Stimulated activated naive CD8-positive, alpha-beta T cell treated with anti-CD3 and anti-CD28 coated beads, Interleukin-15, amount 100 ng/mL, for 72 hours (primary cell): ENCODE results near the gene YWHAG.
"Not testable (repeated sequence)": the region's sequence is repeated elsewhere in the genome, so short reads cannot be mapped to it uniquely, and the experiment has no call there.

Experiments used
- ATAC-seq: fragments of 150-1000 bp; cut with Tn5 transposase; 2 replicates; pipeline ENCODE4 v1.10.0; 2021; ENCODE audit warnings: mild to moderate bottlenecking, moderate library complexity
- DNase-seq, 2 donors: peaks; one replicate each; pipeline ENCODE4 v3.0.0; 2021 to 2022
- H3K27ac Mint-ChIP-seq, 2 donors: one replicate each; pipeline ENCODE4 v1.8.0; 2022; ENCODE audit warnings: mild to moderate bottlenecking in 2 of 2, mixed read lengths in 2 of 2, moderate library complexity in 2 of 2
- H3K27me3 Mint-ChIP-seq: one replicate; pipeline ENCODE4 v1.8.0; 2022; ENCODE audit warnings: mixed read lengths
- H3K4me1 Mint-ChIP-seq: one replicate; pipeline ENCODE4 v1.8.0; 2022; ENCODE audit warnings: mild to moderate bottlenecking, mixed read lengths
- H3K4me3 Mint-ChIP-seq, 2 donors: one replicate each; pipeline ENCODE4 v1.8.0; 2022; ENCODE audit warnings: mild to moderate bottlenecking in 2 of 2, mixed read lengths in 2 of 2, moderate library complexity in 1 of 2
- H3K9me3 Mint-ChIP-seq, 2 donors: one replicate each; pipeline ENCODE4 v1.8.0; 2022; ENCODE audit warnings: mixed read lengths in 2 of 2

Gene YWHAG

GRCh38 chr7:76358481-76359110, at the start of gene YWHAG:
Gene YWHAG (minus strand): TSS chr7:76358991. CDS start chr7:76358808, 183 bp downstream.
- Mint-ChIP-seq H3K4me3 (peak within 1 kb of the TSS; percentile 93 to 98), H3K4me1 (peaks cover 43% of the 10 kb centered on the region), H3K27ac (peak within 1 kb of the TSS; percentile 99), H3K9me3 (no peaks in the 10 kb centered on the region), H3K27me3 (no peaks in the 10 kb centered on the region)
- DNase-seq = peak; percentile 88 to 89
- peak; percentile 74 for ATAC-seq

- Mint-ChIP-seq H3K4me1 (no peaks in the 10 kb centered on the region), H3K9me3 (no peaks in the 10 kb centered on the region), H3K27me3 (no peaks in the 10 kb centered on the region), H3K4me3 (no peak overlapping the region), H3K27ac (no peak overlapping the region)
- ATAC-seq (no peak), DNase-seq (no peak)
Observed at GRCh38 chr7:76408121-76408560, 49.4 kb upstream of the YWHAG start.

- H3K27me3 Mint-ChIP-seq = no peaks in the 10 kb centered on the region
- no peaks in the 10 kb centered on the region for H3K9me3 Mint-ChIP-seq
- no peak overlapping the region for H3K4me3 Mint-ChIP-seq
- ATAC-seq (no peak), DNase-seq (no peak)
- H3K4me1 Mint-ChIP-seq = no peaks in the 10 kb centered on the region
- H3K27ac Mint-ChIP-seq = no peak overlapping the region
Observed at GRCh38 chr7:76407718-76408117, 48.9 kb upstream of the YWHAG start.

GRCh38 chr7:76405738-76406137, 46.9 kb upstream of the YWHAG start:
- H3K27ac Mint-ChIP-seq = no peak overlapping the region
- H3K27me3 Mint-ChIP-seq = no peaks in the 10 kb centered on the region
- no peak for DNase-seq
- H3K4me1 Mint-ChIP-seq = no peaks in the 10 kb centered on the region
- H3K9me3 Mint-ChIP-seq = no peaks in the 10 kb centered on the region
- no peak for ATAC-seq
- no peak overlapping the region for H3K4me3 Mint-ChIP-seq

DNA sequence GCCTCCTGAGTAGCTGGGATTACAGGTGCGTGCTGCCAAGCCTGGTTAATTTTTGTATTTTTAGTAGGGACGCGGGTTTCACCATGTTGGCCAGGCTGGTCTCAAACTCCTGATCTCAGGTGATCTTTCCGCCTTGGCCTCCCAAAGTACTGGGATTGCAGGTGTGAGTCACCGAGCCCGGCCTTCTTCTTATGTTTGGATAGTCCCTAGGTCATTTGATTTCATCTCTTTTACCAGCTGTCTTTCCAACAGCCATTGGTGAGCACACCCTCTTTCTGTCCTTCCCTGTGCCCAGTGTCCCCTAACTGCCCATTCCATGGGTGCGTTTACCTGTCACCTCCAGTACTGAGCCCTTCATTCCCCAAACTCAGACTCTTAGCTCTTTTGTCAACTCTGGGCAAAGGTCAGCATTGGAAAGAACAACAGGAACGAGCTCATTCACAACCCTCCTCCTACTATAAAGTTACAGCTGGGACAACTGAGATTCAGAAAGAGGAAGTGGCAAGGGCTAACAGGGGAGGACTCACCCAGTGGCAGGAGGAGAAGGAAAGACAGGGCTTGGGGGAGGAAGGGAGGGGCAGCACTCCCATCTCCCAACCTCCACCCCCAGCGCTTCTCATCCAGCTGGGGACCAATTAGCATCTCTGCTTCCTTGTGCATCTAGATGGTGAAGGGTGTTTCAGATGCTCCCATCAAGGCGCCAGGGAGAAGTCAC, 45.1 kb upstream of the YWHAG start:
- no peak for ATAC-seq
- no peaks in the 10 kb centered on the region for H3K4me1 Mint-ChIP-seq
- DNase-seq = no peak
- no peaks in the 10 kb centered on the region for H3K27me3 Mint-ChIP-seq
- peak overlapping the region in 1 of 2 donors; percentile 19 for H3K27ac Mint-ChIP-seq
- H3K4me3 Mint-ChIP-seq = no peak overlapping the region
- no peaks in the 10 kb centered on the region for H3K9me3 Mint-ChIP-seq

GRCh38 chr7:76403097-76403496, 44.3 kb upstream of the YWHAG start:
- not testable (repeated sequence) for H3K9me3 Mint-ChIP-seq, ATAC-seq, DNase-seq, H3K4me3 Mint-ChIP-seq, H3K4me1 Mint-ChIP-seq, H3K27ac Mint-ChIP-seq, H3K27me3 Mint-ChIP-seq

- ATAC-seq = no peak
- H3K4me3 Mint-ChIP-seq = no peak overlapping the region
- no peak overlapping the region for H3K27ac Mint-ChIP-seq
- no peaks in the 10 kb centered on the region for H3K27me3 Mint-ChIP-seq
- H3K9me3 Mint-ChIP-seq = no peaks in the 10 kb centered on the region
- no peak for DNase-seq
- H3K4me1 Mint-ChIP-seq = peaks cover 25% of the 10 kb centered on the region
Observed at GRCh38 chr7:76400248-76400647, 41.5 kb upstream of the YWHAG start.

DNA sequence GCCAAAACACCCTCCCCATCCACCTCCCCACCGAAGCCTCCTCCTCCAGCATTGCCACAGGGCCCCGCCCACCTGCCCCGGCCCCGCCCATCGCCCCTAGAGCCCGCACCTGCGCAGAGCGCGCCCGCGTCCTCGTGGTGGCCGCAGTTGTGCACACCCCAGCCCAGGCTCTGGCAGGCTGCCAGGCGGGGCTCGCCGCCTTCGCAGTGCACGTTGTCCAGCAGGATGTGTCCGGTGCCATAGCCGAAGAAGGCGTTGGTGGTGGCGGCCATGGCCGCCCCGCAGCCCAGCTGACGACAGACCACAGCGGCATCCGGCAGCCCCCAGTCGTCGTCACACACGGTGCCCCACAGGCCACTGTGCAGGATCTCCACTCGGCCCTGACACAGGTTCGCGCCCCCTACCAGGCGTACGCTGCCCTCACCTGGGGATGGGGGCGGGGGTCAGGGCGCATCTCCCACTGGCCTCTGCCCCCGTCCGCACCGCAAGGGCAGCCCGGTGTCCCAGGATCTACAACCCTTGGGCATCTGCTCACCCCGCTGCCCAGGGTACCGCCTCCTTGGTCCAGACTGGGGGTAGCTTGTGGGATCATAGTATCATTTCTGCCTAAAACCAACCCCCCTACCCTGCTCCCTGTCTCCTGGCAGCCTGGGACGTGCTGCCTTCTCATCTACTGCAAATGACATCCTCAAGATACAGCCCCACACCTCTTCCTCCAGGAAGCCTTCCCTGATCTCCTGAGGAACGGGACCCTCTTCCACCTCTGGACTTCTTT, 38.8 kb upstream of the YWHAG start:
- Mint-ChIP-seq H3K27ac (peak overlapping the region in 1 of 2 donors; percentile 80), H3K9me3 (no peaks in the 10 kb centered on the region)
- peak; percentile 69 for ATAC-seq

GRCh38 chr7:76396864-76397263, 38.1 kb upstream of the YWHAG start:
- Mint-ChIP-seq H3K27ac (no peak overlapping the region), H3K9me3 (no peaks in the 10 kb centered on the region), H3K27me3 (no peaks in the 10 kb centered on the region), H3K4me3 (peak overlapping the region; percentile 82 to 89), H3K4me1 (peaks cover 38% of the 10 kb centered on the region)
- DNase-seq (no peak), ATAC-seq (no peak)

More for the DNA sequence above, 38.8 kb upstream of the YWHAG start:
- H3K27me3 Mint-ChIP-seq = no peaks in the 10 kb centered on the region
- DNase-seq = peak; percentile 76 to 81
- H3K4me3 Mint-ChIP-seq = peak overlapping the region; percentile 82 to 89
- peaks cover 31% of the 10 kb centered on the region for H3K4me1 Mint-ChIP-seq

- H3K4me1 Mint-ChIP-seq = peaks cover 41% of the 10 kb centered on the region
- peak overlapping the region in 1 of 2 donors; percentile 89 for H3K4me3 Mint-ChIP-seq
- DNase-seq (no peak), ATAC-seq (no peak)
- H3K9me3 Mint-ChIP-seq = no peaks in the 10 kb centered on the region
- H3K27ac Mint-ChIP-seq = no peak overlapping the region
- H3K27me3 Mint-ChIP-seq = no peaks in the 10 kb centered on the region
Observed at GRCh38 chr7:76395965-76396726, 37.4 kb upstream of the YWHAG start.

GRCh38 chr7:76395605-76395964, 36.8 kb upstream of the YWHAG start:
- not testable (repeated sequence) for H3K27me3 Mint-ChIP-seq, DNase-seq, H3K27ac Mint-ChIP-seq, H3K4me3 Mint-ChIP-seq, ATAC-seq, H3K9me3 Mint-ChIP-seq
- H3K4me1 Mint-ChIP-seq = peaks cover 41% of the 10 kb centered on the region

GRCh38 chr7:76394957-76395356, 36.2 kb upstream of the YWHAG start:
- Mint-ChIP-seq H3K27me3 (no peaks in the 10 kb centered on the region), H3K9me3 (no peaks in the 10 kb centered on the region), H3K4me3 (no peak overlapping the region), H3K27ac (no peak overlapping the region), H3K4me1 (peaks cover 41% of the 10 kb centered on the region)
- DNase-seq = no peak
- ATAC-seq = no peak

DNA sequence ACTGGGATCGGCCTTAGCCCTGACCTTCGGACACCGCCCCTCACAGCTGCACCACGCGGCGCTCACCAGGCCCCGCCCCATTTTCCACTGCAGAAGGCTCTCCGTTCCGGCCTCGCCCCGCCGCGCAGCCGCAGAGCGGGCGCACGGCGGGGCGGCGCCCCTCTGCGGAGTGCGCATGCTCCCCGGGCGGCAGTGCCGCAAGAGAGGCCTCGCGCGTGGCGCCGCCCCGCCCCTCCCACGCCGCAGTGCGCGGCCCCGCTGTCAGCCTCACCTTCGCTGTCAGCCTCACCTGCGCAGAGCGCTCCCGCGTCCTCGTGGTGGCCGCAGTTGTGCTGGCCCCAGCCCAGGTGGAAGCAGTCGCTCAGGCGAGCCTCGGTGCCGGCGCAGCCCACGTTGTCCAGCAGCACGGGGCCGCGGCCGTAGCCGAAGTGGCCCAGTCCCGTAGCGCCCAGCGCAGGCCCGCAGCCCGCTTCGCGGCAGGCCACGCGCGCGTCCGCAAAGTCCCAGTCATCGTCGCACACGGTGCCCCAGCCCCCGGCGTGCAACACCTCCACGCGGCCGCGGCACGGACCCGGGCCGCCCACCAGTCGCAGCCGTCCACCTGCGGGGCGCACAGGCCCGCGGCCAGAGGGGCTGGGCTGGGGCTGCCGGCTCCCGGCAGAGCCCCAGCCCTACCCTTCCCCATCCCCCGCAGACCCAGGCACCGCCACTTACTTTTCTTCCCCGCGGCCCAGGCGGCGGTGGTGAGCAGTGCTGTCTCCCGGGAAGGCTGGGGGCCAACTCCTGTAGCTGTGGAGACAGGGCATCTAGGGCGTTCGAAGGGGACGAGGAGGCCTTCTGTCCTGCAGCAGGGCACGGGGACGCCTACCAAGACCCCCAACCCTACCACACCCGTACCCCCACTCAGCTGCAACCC, 34.6 kb upstream of the YWHAG start:
- peak; percentile 85 for ATAC-seq
- DNase-seq = peak; percentile 89
- Mint-ChIP-seq H3K9me3 (no peaks in the 10 kb centered on the region), H3K4me1 (peaks cover 48% of the 10 kb centered on the region), H3K27me3 (no peaks in the 10 kb centered on the region), H3K27ac (peak overlapping the region; percentile 77 to 98), H3K4me3 (peak overlapping the region; percentile 91)

GRCh38 chr7:76392531-76393115, 33.8 kb upstream of the YWHAG start:
- ATAC-seq (peak; percentile 14), DNase-seq (no peak)
- no peaks in the 10 kb centered on the region for H3K27me3 Mint-ChIP-seq
- peak overlapping the region; percentile 91 for H3K4me3 Mint-ChIP-seq
- no peaks in the 10 kb centered on the region for H3K9me3 Mint-ChIP-seq
- H3K4me1 Mint-ChIP-seq = peaks cover 40% of the 10 kb centered on the region
- H3K27ac Mint-ChIP-seq = peak overlapping the region; percentile 77 to 98
